GM06990 (cell line): ENCODE measurements around the gene EGFLAM.
"Not testable (repeated sequence)": the region's sequence is repeated elsewhere in the genome, so short reads cannot be mapped to it uniquely, and the experiment has no call there.

Experiments
- DNase-seq: peaks from one replicate; pipeline ENCODE4 v3.0.0-alpha.2; 2011; ENCODE audit not compliant: insufficient read length; ENCODE audit errors: extremely low read depth
- H3K27me3 ChIP-seq: replicated peaks from 2 replicates; pipeline ENCODE4 v1.6.0; 2011; ENCODE audit warnings: low read length; ENCODE audit not compliant: control insufficient read depth, insufficient read depth
- H3K36me3 ChIP-seq: 2 replicates; pipeline ENCODE4 v1.5.1; 2011; ENCODE audit warnings: low read length; ENCODE audit not compliant: control insufficient read depth, insufficient read depth
- H3K4me3 ChIP-seq: replicated peaks from 2 replicates; pipeline ENCODE4 v1.5.1; 2011; ENCODE audit warnings: low read depth, mild to moderate bottlenecking, control low read depth, low read length
- CTCF ChIP-seq: IDR thresholded peaks from 2 replicates; pipeline ENCODE4 v1.5.1; 2011; ENCODE audit warnings: low read length, control low read depth, mild to moderate bottlenecking, inconsistent platforms; ENCODE audit not compliant: insufficient read depth, poor library complexity, severe bottlenecking

The EGFLAM gene

GRCh38 chr5:38329132-38329715 is 70.9 kb downstream of the EGFLAM start:
- TF ChIP-seq CTCF, result no peak
- no peak overlapping the region for H3K4me3 ChIP-seq
- no peaks in the 10 kb centered on the region; the same call in 1 of the 2 replicates for H3K27me3 ChIP-seq
- no peak for DNase-seq
- H3K36me3 ChIP-seq, result no peaks in the 10 kb centered on the region

GRCh38 chr5:38330207-38330606 is 71.8 kb downstream of the EGFLAM start:
- no peaks in the 10 kb centered on the region for H3K36me3 ChIP-seq
- no peak for TF ChIP-seq CTCF
- no peak overlapping the region for H3K4me3 ChIP-seq
- no peaks in the 10 kb centered on the region for H3K27me3 ChIP-seq
- DNase-seq, result no peak

- H3K4me3 ChIP-seq, result no peak overlapping the region
- H3K36me3 ChIP-seq, result no peaks in the 10 kb centered on the region
- no peaks in the 10 kb centered on the region for H3K27me3 ChIP-seq
- TF ChIP-seq CTCF, result no peak
- no peak for DNase-seq
These were observed 73.5 kb downstream of the EGFLAM start for GRCh38 chr5:38331831-38332230.

- DNase-seq, H3K36me3 ChIP-seq, H3K4me3 ChIP-seq, H3K27me3 ChIP-seq: not testable (repeated sequence)
These were observed 74.8 kb downstream of the EGFLAM start for GRCh38 chr5:38333181-38333580.

GRCh38 chr5:38338455-38338854 is 80.1 kb downstream of the EGFLAM start:
- Histone ChIP-seq H3K4me3 (no peak overlapping the region), H3K36me3 (no peaks in the 10 kb centered on the region), H3K27me3 (no peaks in the 10 kb centered on the region; the same call in 1 of the 2 replicates)
- no peak for TF ChIP-seq CTCF
- no peak for DNase-seq

GRCh38 chr5:38339446-38339845 is 81.1 kb downstream of the EGFLAM start:
- H3K36me3 ChIP-seq, result no peaks in the 10 kb centered on the region
- no peaks in the 10 kb centered on the region; the same call in 1 of the 2 replicates for H3K27me3 ChIP-seq
- DNase-seq, result no peak
- TF ChIP-seq CTCF, result no peak
- no peak overlapping the region for H3K4me3 ChIP-seq
